ENCODE data around the gene LUZP2. TPM values are rescaled to one million over a fixed set of nuclear protein-coding genes. Genes with fewer than 3 reads are reported as not detected.

Gene LUZP2
- polyA plus RNA-seq, 1 donor from 2014 or later, result 15.5 TPM

DNA sequence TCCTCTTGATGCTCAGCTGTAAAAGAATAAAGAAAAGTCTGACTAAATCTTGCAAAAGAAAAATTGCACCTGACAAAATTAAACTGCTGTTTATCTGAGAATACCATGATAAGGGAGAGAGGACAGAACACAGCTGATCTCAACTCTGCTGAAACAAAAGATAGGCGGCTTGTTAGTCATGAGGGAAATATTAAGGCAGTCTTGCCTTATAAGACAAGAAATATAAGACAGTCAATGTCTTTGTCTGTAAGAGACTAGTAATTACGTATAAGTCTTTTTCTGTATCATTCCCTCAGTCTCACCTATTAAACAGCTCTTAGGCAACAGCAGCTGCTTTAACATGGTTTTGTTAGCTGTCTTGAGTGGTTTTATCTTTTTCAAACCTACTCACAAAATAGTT, 296.6 kb downstream of the LUZP2 start:
- no peaks in the 10 kb centered on the region for H3K36me3 ChIP-seq (ENCODE audit: insufficient read depth, low read length)
- no peaks in the 10 kb centered on the region for H3K27me3 ChIP-seq (ENCODE audit: insufficient read depth, low read depth, low read length)
- H3K79me2 ChIP-seq (replicated peaks; ENCODE audit: insufficient read depth, low read length), result no peaks in the 10 kb centered on the region
- TF ChIP-seq, protein P1, sequence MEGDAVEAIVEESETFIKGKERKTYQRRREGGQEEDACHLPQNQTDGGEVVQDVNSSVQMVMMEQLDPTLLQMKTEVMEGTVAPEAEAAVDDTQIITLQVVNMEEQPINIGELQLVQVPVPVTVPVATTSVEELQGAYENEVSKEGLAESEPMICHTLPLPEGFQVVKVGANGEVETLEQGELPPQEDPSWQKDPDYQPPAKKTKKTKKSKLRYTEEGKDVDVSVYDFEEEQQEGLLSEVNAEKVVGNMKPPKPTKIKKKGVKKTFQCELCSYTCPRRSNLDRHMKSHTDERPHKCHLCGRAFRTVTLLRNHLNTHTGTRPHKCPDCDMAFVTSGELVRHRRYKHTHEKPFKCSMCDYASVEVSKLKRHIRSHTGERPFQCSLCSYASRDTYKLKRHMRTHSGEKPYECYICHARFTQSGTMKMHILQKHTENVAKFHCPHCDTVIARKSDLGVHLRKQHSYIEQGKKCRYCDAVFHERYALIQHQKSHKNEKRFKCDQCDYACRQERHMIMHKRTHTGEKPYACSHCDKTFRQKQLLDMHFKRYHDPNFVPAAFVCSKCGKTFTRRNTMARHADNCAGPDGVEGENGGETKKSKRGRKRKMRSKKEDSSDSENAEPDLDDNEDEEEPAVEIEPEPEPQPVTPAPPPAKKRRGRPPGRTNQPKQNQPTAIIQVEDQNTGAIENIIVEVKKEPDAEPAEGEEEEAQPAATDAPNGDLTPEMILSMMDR (IDR thresholded peaks at IDR 0.05; ENCODE audit: poor library complexity, severe bottlenecking), result no peak
- peak; percentile 25 for TF ChIP-seq POLR2AphosphoS5 (IDR thresholded peaks at IDR 0.05)
- TF ChIP-seq TAF1 (IDR thresholded peaks at IDR 0.05; ENCODE audit: low read depth), result no peak
- no peak for TF ChIP-seq MXI1 (conservative IDR thresholded peaks at IDR 0.05; ENCODE audit: poor library complexity, severe bottlenecking)
- TF ChIP-seq EZH2 (IDR thresholded peaks at IDR 0.05; ENCODE audit: borderline replicate concordance, insufficient read depth, low read length, poor library complexity, severe bottlenecking), result no peak
- TF ChIP-seq, protein P2, sequence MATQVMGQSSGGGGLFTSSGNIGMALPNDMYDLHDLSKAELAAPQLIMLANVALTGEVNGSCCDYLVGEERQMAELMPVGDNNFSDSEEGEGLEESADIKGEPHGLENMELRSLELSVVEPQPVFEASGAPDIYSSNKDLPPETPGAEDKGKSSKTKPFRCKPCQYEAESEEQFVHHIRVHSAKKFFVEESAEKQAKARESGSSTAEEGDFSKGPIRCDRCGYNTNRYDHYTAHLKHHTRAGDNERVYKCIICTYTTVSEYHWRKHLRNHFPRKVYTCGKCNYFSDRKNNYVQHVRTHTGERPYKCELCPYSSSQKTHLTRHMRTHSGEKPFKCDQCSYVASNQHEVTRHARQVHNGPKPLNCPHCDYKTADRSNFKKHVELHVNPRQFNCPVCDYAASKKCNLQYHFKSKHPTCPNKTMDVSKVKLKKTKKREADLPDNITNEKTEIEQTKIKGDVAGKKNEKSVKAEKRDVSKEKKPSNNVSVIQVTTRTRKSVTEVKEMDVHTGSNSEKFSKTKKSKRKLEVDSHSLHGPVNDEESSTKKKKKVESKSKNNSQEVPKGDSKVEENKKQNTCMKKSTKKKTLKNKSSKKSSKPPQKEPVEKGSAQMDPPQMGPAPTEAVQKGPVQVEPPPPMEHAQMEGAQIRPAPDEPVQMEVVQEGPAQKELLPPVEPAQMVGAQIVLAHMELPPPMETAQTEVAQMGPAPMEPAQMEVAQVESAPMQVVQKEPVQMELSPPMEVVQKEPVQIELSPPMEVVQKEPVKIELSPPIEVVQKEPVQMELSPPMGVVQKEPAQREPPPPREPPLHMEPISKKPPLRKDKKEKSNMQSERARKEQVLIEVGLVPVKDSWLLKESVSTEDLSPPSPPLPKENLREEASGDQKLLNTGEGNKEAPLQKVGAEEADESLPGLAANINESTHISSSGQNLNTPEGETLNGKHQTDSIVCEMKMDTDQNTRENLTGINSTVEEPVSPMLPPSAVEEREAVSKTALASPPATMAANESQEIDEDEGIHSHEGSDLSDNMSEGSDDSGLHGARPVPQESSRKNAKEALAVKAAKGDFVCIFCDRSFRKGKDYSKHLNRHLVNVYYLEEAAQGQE (IDR thresholded peaks at IDR 0.05; ENCODE audit: borderline replicate concordance), result no peak
- TF ChIP-seq EP300 (conservative IDR thresholded peaks at IDR 0.05; ENCODE audit: poor library complexity, severe bottlenecking), result peak; percentile 36
- TF ChIP-seq SMC3 (conservative IDR thresholded peaks at IDR 0.05; ENCODE audit: poor library complexity), result no peak
- no peak for TF ChIP-seq RAD21 (conservative IDR thresholded peaks at IDR 0.05)
- H3K9me2 ChIP-seq (ENCODE audit: insufficient read depth, low read length), result no peaks in the 10 kb centered on the region
- no peaks in the 10 kb centered on the region for H3F3A ChIP-seq (ENCODE audit: insufficient read depth, low read length, poor library complexity, severe bottlenecking)
- H3K4me3 ChIP-seq (ENCODE audit: low read length), result no peak overlapping the region
- H3K27ac ChIP-seq (ENCODE audit: low read length), result peak overlapping the region; percentile 56
- H3K9ac ChIP-seq (ENCODE audit: low read length), result no peak overlapping the region
- H2AFZ ChIP-seq (ENCODE audit: low read depth, low read length), result no peak overlapping the region
- H4K20me1 ChIP-seq (ENCODE audit: insufficient read depth), result no peaks in the 10 kb centered on the region
- H3K9me3 ChIP-seq (ENCODE audit: low read length), result no peaks in the 10 kb centered on the region
- H3K4me2 ChIP-seq (ENCODE audit: low read length), result no peak overlapping the region

DNA sequence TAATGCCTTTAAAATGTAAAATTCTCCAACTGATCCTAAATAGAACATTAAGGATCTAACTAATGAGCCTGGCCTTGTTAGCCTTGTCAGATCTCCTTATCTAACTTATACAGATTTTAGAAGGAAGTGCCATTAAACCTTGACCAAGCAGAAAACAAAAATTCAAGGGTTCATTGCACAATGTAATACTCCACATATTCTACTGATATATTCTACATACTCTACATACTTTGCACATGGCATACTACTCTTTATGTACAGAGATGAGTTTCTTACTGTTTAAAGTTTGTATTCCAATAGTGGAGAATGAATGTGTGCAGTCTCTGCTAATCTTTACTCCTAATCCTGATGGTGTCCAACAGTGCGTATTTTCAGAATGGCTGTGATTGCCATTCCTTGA, 297.2 kb downstream of the LUZP2 start:
- Histone ChIP-seq H3K4me2 (ENCODE audit: low read length) (no peak overlapping the region), H2AFZ (ENCODE audit: low read depth, low read length) (no peak overlapping the region), H3K9ac (ENCODE audit: low read length) (no peak overlapping the region), H4K20me1 (ENCODE audit: insufficient read depth) (no peaks in the 10 kb centered on the region), H3K9me2 (ENCODE audit: insufficient read depth, low read length) (no peaks in the 10 kb centered on the region), H3K79me2 (replicated peaks; ENCODE audit: insufficient read depth, low read length) (no peaks in the 10 kb centered on the region), H3K27ac (ENCODE audit: low read length) (peak overlapping the region; percentile 56), H3K9me3 (ENCODE audit: low read length) (no peaks in the 10 kb centered on the region), H3F3A (ENCODE audit: insufficient read depth, low read length, poor library complexity, severe bottlenecking) (no peaks in the 10 kb centered on the region), H3K4me3 (ENCODE audit: low read length) (no peak overlapping the region), H3K36me3 (ENCODE audit: insufficient read depth, low read length) (no peaks in the 10 kb centered on the region), H3K27me3 (ENCODE audit: insufficient read depth, low read depth, low read length) (no peaks in the 10 kb centered on the region)
- TF ChIP-seq, protein P2 (IDR thresholded peaks at IDR 0.05; ENCODE audit: borderline replicate concordance), result no peak
- TF ChIP-seq TAF1 (IDR thresholded peaks at IDR 0.05; ENCODE audit: low read depth) (no peak), EP300 (conservative IDR thresholded peaks at IDR 0.05; ENCODE audit: poor library complexity, severe bottlenecking) (no peak), SMC3 (conservative IDR thresholded peaks at IDR 0.05; ENCODE audit: poor library complexity) (no peak), POLR2AphosphoS5 (IDR thresholded peaks at IDR 0.05) (no peak), RAD21 (conservative IDR thresholded peaks at IDR 0.05) (no peak), EZH2 (IDR thresholded peaks at IDR 0.05; ENCODE audit: borderline replicate concordance, insufficient read depth, low read length, poor library complexity, severe bottlenecking) (no peak), MXI1 (conservative IDR thresholded peaks at IDR 0.05; ENCODE audit: poor library complexity, severe bottlenecking) (no peak)
- TF ChIP-seq, protein P1 (IDR thresholded peaks at IDR 0.05; ENCODE audit: poor library complexity, severe bottlenecking), result no peak

All from neural cell (in vitro differentiated cells).